HG03175 (cell line): ENCODE results near the gene SCN10A.

Experiments used
- ATAC-seq: cut with Tn5 transposase; IDR thresholded peaks from one replicate; pipeline ENCODE4 v1.9.1; 2021; ENCODE audit warnings: mild to moderate bottlenecking, moderate library complexity; ENCODE audit not compliant: unreplicated experiment

The SCN10A gene

DNA sequence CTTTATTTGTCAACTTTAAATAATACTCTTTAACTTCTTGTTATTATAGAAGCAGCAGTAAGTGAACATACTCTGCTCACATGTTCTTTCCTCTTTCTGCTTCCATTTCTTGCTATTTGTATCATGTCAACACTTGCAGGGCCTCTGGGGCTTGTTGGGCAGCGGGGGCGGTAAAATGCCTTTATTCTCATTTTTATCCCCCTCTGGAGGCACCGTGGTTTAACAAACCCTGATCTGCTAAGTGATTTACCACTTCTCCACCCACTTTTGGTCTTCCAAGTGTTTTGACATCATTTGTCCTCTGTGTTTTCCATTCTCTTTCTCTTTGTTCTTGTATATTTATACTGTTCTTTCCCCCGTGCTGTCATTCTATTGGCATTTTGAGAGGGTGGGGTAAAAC lies 33.9 kb downstream of the SCN10A start:
- no peak for ATAC-seq

DNA sequence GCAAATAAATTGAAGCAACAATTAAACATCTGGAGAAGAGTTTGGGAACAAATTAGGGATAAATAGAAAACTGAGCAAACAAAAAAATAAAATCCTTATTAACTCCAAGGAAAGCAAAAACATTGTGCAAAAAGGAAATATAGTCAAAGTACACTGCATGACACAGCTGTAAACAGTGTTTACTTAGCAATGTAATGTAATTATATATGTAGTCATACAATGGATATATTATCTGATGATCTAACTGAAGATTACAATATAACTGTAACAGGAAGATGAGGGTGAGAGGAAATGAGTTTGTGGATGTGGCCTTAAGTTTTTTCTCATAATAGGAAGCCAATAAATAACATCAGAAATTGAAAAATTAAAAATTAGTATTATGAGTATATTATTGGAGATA lies 42.5 kb downstream of the SCN10A start:
- no peak for ATAC-seq

DNA sequence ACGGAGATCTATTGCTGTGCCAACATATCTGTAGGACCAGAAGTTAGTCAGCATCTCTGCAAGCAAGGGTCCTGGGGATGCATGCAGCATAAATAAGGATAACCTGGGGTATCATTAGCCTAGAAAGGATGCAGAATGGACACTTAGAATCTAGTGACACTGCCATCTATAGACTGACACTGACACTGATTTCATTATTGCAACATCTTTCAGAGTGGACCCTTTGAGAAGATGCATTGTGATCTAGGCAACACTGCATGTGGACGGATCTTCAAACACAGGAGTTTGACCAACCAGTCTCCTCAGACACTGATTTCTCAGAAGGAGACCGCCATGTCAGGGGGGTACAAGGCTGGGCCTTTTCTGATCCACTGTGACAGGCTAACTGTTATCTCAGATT lies 52.4 kb downstream of the SCN10A start:
- ATAC-seq: no peak

DNA sequence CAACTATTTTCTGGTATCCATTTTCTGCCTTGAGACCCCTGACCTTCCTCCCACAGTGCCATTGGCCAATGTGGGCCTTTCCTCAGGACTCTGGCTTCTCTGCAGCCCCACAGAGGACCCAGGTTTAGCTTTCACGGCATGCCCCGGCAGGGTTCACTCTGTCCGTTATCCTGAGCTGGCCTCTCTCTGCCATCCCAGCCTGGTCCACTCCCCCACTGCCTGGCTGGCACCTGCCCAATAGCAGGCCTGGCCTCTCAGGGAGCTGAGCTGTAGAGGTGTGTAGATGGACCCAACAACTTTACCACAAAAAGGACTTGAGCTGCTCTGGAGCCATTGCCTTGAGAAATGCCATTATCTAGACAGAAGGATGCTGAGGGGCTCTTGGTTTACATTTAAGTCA lies 57.5 kb downstream of the SCN10A start:
- ATAC-seq: no peak

DNA sequence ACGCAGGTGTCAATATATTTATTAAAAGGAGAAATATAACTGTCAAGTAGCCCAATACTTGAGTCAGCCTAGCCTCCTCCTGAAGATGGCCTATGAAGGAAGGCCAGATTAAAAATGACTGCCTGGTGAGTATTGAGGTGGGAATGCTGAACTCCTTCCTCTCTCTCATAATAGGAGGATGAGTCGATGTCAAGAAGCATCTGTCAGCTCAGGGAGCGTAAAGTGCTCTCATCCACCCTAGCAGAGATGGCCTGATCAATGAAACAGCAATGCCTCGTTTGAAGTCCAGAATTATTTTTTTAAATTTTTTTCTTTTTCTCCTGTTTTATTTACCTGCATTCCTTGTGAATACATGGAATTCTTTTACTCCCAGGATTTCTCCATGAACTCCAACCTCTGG lies 58.3 kb downstream of the SCN10A start:
- ATAC-seq: no peak

DNA sequence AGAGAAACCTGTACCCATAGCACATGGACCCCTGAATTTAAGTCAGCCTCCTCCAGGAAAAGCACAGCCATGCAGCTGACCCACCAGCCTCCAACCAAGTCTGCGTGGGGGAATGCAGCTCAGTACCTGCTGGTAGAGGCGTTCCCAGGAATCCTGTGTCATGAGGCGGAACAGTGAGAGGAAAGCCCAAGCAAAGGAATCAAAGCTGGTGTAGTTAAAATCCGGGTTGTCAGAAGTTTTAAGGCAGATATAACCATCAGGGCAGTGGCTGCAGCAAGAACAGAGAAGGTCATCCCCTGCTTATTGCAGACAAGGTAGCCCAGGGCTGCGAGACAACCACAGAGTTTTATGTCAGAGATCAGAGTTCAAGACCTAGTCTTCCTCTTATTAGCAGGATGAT lies 59.1 kb downstream of the SCN10A start:
- ATAC-seq: no peak

DNA sequence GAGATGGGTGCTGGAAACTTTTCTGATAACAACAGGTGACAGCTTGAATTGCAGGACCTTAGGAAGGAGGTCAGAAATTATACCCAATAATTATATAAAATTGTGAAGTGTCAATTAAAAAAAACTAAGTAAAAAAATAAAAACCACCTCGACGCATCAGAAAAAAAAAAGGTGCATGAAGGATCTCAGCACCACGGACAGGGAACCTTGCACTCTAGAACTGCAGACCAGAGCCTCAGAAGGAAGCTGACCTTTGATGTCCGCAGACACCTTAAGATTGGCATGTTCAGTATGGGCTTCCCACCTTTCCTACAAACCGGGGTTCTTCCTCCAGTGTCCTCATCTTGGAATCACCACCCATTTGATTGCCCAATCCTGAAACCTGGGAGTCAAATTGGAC lies 60.9 kb downstream of the SCN10A start:
- ATAC-seq: no peak

DNA sequence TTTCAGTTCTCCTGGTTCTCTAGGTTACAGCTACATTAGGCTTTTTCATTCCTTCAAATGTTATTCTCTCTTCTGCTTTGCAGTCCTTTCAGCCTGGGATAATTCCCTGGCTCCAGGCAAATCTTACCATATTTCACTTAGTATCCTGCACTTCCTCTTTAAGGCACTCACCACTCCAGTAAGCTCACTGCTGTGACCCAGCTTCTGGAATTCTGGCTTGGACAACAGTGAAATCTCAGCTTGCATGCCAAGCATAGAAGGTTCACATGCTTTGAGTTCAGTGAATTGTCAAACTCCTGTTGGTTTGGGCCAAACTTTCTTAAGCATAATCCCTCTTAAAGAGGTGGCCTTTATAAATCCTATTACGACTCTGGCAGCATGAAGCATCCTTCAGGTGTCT lies 69.4 kb downstream of the SCN10A start:
- no peak for ATAC-seq

DNA sequence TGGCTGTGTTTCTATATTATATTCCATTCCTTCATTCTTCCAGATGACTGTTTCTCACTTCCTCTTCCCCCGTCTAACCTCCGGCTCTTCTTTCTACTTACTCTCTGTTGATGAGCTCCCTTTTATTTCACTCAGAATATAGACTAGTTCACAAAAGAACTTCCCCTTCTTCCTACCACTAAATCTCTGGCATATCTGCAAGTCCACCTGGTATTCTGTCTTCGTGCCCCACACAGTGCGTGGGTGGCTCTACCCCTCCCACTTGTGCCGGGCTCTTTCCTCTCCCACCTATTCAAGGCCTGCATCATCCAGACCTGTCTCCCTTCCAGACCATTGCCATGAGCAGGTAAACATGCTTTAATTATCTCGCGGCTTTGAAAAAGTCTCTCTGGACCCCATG lies 73.0 kb downstream of the SCN10A start:
- no peak for ATAC-seq

DNA sequence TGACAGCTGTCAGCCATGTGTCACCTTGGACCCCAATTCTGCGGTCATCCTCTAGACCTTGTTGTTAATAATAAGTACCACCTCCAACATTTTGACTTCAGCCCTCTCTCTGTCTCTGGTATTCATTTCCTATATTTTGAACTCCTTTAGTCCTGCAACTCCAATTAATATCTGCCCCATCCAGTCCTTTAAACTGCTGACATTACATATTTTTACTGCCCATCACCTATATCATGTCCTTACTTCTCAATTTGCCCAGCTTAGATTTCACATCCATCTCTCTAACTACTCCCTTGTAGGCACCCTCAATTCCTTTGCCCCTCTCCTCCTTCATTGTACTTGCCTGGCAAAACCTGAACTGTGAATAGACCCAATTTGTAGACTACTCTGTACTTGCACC lies 73.5 kb downstream of the SCN10A start:
- no peak for ATAC-seq

DNA sequence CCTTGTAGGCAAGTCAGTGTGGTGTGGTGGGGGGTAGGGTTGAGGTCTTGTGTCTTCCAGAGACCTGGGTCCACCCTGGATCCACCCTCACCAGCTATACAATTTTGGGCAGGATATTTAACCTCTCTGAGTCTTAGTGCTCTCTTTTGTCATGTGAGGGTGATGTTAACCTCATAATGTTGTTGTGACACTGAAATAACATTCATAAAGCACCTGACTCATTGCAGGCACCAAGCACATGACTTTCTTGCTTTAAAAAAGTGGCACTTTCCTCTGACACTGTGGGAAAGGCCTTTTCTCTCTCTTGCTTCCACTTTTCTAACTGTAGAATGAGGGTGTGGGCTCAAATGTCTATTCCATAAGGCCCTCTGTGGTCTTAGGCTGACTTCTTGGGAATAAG lies 75.5 kb downstream of the SCN10A start:
- no peak for ATAC-seq

DNA sequence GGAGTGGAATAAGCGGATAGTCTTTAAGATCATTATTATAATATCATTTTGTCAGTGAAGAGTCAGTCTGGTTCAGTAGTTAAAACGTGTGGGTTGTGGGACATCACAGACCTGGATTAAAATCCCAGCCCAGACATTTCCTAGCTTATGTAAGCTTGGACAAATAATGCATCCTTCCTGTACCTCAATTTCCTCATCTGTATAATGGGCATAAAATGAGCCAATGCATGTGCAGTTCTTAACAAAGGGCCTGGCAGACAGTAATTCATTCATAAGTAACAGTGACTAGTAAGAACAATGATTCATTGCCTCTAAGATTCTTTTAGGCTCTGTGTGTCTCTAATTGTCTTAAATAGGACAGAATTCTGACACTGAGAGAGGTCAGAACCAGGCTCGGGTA lies 76.1 kb downstream of the SCN10A start:
- ATAC-seq: no peak

DNA sequence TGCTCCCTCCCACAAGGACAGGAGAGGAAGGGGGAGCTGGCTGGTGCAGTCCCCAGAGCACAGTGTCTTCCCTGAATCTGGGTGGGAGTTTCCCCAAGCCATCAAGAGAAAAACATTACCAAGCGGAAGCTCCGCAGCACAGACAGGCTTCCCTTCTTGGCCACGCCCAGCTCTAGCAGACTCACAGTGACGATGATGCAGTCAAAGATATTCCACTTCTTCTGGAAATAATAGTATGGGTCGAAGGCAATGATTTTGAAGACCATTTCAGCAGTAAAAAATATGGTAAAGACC lies 76.7 kb downstream of the SCN10A start:
- no peak for ATAC-seq

DNA sequence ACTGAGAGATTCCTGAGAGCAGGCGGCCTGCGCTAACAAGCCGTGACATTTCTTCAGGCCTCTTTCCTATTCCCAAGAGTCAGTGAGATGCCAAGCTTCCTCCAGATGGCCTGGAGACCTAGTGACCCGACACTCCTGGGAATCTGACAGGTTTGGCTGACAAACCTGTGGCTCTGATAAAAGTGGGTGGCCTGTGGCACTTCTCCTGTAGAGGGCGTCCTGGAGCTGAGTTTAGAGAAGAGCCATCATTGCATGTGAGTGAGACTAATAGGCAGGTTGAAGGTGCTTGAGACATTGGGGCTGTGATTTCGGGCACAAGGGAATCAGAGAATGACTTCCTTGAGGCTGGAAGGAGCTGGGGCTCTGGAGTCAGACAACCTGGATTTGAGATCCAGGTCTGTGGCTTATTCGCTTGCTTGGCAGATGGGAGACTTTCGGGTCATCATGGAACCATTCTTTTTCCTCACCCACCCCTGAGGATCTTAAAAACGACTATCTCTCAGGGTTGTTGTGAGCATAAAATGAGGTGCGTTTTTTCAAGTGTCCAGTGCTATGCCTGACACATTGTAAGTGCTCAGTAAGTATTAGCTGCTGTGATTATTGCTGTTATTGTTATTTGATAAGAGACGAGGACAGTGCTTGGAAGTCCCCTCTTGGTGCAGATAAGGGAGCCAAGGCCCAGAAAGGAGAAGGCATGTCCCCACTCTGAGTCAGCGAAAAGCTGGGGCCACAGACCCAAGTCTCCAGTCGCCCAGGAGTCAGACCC lies 77.2 kb downstream of the SCN10A start:
- ATAC-seq: no peak

DNA sequence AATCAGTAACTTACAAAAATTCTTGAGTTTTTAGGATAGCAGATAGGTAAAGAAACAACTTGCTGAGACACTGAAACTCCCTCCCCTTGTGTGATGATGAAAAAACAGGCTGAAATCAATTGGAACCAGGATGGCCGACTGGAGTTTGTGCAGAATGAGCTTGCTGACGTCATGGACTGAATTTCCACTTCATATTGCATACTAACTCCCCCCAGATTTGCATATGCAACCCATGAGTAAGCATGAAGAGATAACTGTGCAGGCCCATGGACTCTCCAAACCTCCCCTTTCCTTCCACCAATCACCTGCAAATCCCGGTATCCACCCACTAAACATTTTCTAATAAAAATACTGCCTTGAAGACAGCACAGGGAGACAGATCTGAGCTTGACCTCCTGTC lies 84.5 kb downstream of the SCN10A start:
- ATAC-seq: no peak

DNA sequence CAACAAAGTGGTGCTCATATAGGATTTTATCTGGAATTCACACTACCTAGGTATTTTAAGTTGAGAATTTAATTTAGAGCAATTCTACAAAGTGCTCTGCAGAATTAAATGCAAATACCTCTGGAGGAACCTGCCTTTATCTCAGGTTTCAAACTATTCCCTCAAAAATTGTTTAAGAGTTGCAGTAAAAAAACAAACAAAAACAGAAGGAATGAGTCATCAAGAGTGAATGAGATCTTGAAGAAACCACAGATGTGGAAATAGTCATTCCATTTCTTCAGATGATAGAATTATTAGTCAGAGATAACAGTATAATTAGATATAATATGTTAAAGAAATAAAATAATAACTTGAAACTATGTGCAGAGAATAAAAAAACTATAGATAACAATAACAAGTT lies 85.7 kb downstream of the SCN10A start:
- ATAC-seq: no peak

DNA sequence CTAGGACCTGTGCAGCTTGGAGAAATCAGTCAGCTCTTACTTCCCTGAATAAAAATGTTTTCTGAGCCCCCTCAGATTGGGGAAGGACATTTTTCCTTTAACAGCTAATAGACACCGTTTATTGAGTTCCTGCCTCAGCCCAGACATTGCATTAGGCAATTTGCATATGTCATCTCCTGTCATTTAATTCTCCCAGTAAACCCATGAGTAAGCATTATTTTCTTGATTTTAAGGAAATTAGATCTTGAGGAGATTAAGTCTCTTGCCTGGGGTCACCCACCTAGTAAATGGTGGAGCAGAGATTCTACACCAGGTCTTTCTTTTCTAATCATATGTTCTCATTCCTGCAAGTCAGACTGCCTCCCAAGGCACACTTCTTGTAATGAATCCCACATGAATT lies 88.0 kb downstream of the SCN10A start:
- ATAC-seq: no peak

DNA sequence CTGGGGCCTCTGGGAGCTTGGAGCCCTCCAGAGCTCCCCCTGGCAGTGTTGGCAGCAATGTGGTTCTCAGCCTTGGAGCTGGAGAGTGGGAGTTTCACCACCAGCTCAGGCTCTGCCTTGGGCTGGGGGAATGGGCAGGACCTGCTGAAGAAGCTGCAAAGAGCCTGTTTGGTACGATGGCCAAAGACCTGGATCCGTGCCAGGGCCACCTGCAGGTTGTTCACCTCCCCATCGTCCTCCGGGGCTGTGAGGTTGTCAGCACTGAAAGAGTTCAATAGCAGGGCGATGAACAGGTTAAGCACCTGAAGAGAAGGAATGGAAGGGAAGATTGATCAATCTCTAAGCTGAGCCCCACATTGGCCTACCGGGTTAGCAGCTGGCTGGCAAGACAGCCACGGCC lies 89.3 kb downstream of the SCN10A start:
- no peak for ATAC-seq

DNA sequence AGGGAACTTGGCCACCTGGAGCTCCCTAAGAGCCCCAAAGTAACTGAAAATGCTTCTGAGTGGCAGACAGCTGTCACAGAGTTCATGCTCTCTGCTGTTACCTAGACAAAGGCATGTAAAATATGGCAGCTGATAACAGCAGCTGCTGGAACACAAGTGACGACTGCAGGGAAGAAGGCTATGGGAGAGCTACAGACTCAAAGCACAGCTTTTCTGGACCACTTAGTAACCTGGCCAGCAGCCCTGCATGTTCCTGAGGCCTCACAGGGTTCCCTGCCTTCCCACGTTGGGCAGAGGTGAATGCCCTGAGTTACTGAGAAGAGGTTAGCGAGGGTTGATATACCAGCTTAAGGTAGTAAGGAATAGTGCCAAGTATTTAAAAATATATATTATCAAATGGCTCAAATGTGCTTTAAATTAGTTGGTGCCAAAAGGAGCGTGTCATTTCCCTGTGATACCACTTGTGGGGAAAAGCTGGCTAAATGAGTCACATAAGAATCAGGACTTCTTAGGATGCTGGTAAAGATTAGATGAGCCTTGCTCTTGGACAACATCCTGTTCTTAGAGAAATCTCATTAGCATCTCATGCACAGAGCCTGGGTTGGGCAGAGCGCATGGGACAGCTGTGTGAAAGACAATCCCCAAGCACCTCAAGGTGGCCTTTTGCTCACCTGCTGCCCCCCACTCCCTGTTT lies 90.1 kb downstream of the SCN10A start:
- ATAC-seq: no peak

DNA sequence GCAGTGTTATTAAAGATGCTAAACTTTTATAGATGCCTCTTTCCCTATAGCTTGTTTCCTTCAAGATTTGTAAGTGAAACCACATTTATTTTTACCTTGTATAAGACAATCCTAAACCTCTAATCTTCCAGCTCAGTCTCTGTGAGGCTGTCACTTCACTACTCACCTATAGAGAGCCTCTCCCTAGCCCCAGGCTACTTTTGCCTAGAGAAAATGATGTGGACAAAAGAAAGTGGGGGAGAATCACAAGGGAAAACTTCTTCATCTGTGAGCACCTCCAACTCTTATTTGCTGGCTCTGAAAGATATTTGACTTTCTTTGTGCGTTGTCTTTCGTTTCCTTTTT lies 91.7 kb downstream of the SCN10A start:
- ATAC-seq: no peak

DNA sequence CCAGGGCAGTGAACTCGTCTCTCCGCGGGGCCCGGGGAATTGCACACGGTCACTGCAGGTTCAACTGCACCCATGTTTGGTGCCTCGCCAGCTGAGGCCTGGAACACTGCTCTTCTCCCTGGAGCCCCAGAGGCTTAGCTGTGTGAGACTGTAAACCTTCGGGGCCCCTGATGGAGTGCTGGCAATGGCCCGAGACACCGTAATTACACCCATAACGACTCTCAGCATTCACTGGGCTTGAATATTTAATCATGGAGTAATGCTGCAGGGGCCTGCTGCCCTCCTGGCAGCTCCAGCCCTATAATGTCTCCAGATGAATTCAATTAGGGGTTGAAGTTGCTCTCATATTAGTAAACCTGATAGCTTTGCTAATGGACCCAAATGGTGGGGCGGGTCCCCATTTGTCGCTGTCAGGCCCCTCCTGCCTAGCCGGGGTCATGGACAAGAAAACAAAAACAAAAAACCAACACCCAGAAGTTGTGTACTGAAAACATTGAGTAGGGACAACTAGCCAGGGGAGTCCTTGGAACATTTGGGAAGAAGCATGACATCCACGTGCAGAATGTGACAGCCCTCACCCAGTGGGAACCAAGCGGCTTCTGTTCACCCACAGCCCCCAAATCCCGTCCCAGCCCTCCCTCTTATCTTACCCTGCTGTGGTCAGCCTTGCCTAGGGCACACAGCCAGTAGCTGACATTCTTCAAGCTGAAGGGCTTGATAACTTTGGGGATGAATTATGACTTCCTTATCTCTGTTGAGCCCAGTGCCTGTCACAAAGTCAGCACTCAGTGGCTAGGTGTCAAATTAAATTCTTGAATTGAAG lies 92.2 kb downstream of the SCN10A start:
- ATAC-seq: no peak
